MCF 10A (cell line): ENCODE measurements around the gene RPA4. TPM values are rescaled to one million over a fixed set of nuclear protein-coding genes. Genes with fewer than 3 reads are reported as not detected.

Source experiments
- BruUV-seq: library from RNA; stranded (reverse); fragments of 400-500 nt; replicated peaks from 2 replicates; lab custom pipeline; 2021; lab: Mats Ljungman, UMichigan
- CTCF ChIA-PET: fragments of 300-600 bp; sonication (Branson Sonifier 250); formaldehyde crosslinking; extraction: SDS; loops from one replicate; lab custom pipeline; 2021; ENCODE audit warnings: antibody characterized with exemption, inconsistent platforms; lab: Yijun Ruan, JAX
- POLR2A ChIA-PET: fragments of 300-600, 350-650 bp; sonication (Branson Sonifier 250); formaldehyde crosslinking; extraction: SDS; loops from one replicate; lab custom pipeline; 2020; ENCODE audit warnings: antibody characterized with exemption, inconsistent platforms; lab: Yijun Ruan, JAX
- DNase-seq: peaks from one replicate; pipeline ENCODE4 v3.0.0-alpha.2; 2018; ENCODE audit not compliant: unreplicated experiment
- H3K27ac Mint-ChIP-seq: one replicate; pipeline ENCODE4 v1.8.0; 2022; ENCODE audit warnings: mild to moderate bottlenecking, low read depth, mixed read lengths; ENCODE audit not compliant: unreplicated experiment
- H3K27me3 Mint-ChIP-seq: one replicate; pipeline ENCODE4 v1.8.0; 2022; ENCODE audit warnings: mixed read lengths; ENCODE audit not compliant: insufficient read depth, unreplicated experiment
- H3K36me3 Mint-ChIP-seq: one replicate; pipeline ENCODE4 v1.8.0; 2022; ENCODE audit warnings: mild to moderate bottlenecking, moderate library complexity, mixed read lengths; ENCODE audit not compliant: insufficient read depth, unreplicated experiment
- H3K4me1 Mint-ChIP-seq: one replicate; pipeline ENCODE4 v1.8.0; 2022; ENCODE audit warnings: mixed read lengths; ENCODE audit not compliant: insufficient read depth, unreplicated experiment
- H3K4me3 Mint-ChIP-seq: one replicate; pipeline ENCODE4 v1.8.0; 2022; ENCODE audit warnings: mild to moderate bottlenecking, moderate library complexity, mixed read lengths; ENCODE audit not compliant: unreplicated experiment
- H3K9me3 Mint-ChIP-seq: one replicate; pipeline ENCODE4 v1.8.0; 2022; ENCODE audit warnings: mixed read lengths; ENCODE audit not compliant: unreplicated experiment
- CTCF ChIP-seq: fragments of 200-600 bp; IDR thresholded peaks from one replicate; pipeline ENCODE4 v1.8.0; 2022; ENCODE audit warnings: antibody characterized with exemption, mild to moderate bottlenecking; ENCODE audit not compliant: unreplicated experiment
- intact Hi-C: fragments of 100-400 bp; cut with micrococcal nuclease; formaldehyde crosslinking; loops from 2 replicates; pipeline ENCODE4 v1.14.1; 2022
- total RNA-seq: library from RNA; stranded (reverse); gene quantifications from 2 replicates; pipeline ENCODE4 v1.2.3, GENCODE V29; 2022

Gene RPA4
- total RNA-seq, 1 experiment from 2014 or later: 1.4 TPM

DNA sequence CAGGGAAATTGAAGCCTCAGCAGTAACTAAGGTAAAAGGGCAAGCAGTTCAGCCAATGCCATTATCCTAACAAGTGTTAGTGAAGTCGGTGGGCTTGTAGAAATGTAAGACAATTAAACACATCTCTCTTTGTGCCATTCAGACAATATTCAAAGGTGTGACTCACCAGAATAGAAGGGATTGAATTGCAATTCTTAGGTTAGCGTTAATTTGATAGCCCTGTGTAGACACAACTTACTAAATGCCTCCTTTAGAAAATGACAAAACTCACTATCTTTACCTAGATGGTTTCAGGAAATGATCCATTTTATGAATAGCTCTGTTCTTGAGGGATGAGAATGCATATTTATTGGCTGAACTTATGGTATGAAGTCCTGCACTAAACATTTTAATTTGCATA lies 35.2 kb downstream of the RPA4 start:
- intact Hi-C loops: no loop called here
- ChIA-PET CTCF (no interaction called here), POLR2A (no interaction called here)
- H3K4me3 Mint-ChIP-seq: no peak overlapping the region
- no peaks in the 10 kb centered on the region for H3K9me3 Mint-ChIP-seq
- no peak for DNase-seq
- no TSS peak for BruUV-seq
- TF ChIP-seq CTCF: no peak
- no peak overlapping the region for H3K27ac Mint-ChIP-seq
- no peaks in the 10 kb centered on the region for H3K4me1 Mint-ChIP-seq
- H3K36me3 Mint-ChIP-seq: peaks cover 6% of the 10 kb centered on the region
- H3K27me3 Mint-ChIP-seq: peaks cover 18% of the 10 kb centered on the region

DNA sequence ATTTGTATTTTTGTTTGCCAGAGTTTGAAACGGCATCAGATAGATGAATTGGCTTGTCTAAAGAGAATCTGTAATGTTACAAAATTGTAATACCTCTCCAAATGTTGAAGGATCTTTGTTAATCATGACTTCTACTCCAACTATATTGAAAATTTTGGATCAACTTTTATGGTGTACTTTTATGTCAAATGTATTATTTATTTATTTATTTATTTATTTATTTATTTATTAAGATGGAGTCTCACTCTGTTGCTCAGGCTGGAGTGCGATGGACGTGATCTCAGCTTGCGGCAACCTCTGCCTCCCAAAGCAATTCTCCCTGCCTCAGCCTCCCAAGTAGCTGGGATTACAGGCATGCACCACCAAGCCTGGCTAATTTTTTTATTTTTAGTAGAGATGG lies 36.0 kb downstream of the RPA4 start:
- Mint-ChIP-seq H3K4me1 (no peaks in the 10 kb centered on the region), H3K4me3 (no peak overlapping the region), H3K9me3 (no peaks in the 10 kb centered on the region), H3K27ac (no peak overlapping the region), H3K27me3 (peaks cover 20% of the 10 kb centered on the region), H3K36me3 (peaks cover 6% of the 10 kb centered on the region)
- no peak for TF ChIP-seq CTCF
- CTCF ChIA-PET: no interaction called here
- intact Hi-C loops: no loop called here
- no peak for DNase-seq
- POLR2A ChIA-PET: no interaction called here
- no TSS peak for BruUV-seq

GRCh38 chrX:96924581-96924980 lies 40.9 kb downstream of the RPA4 start:
- no peaks in the 10 kb centered on the region for H3K4me1 Mint-ChIP-seq

GRCh38 chrX:96929036-96929435 lies 45.3 kb downstream of the RPA4 start:
- CTCF ChIA-PET: no interaction called here
- no TSS peak for BruUV-seq
- intact Hi-C loops: no loop called here
- Mint-ChIP-seq H3K27me3 (peaks cover 16% of the 10 kb centered on the region), H3K4me1 (no peaks in the 10 kb centered on the region), H3K4me3 (no peak overlapping the region), H3K9me3 (no peaks in the 10 kb centered on the region), H3K36me3 (no peaks in the 10 kb centered on the region), H3K27ac (no peak overlapping the region)
- TF ChIP-seq CTCF: no peak
- DNase-seq: no peak
- POLR2A ChIA-PET: no interaction called here

More at GRCh38 chrX:96924581-96924980, 40.9 kb downstream of the RPA4 start:
- Mint-ChIP-seq H3K4me3 (no peak overlapping the region), H3K27me3 (peaks cover 35% of the 10 kb centered on the region), H3K36me3 (peaks cover 6% of the 10 kb centered on the region), H3K27ac (no peak overlapping the region), H3K9me3 (no peaks in the 10 kb centered on the region)
- POLR2A ChIA-PET: interaction anchor here (1.4 kb wide), 1 partner anchor 13 kb away, joined by 6 read pairs; no protein-coding TSS in a partner anchor
- intact Hi-C loops: no loop called here
- BruUV-seq: no TSS peak
- no peak for TF ChIP-seq CTCF
- no peak for DNase-seq
- CTCF ChIA-PET: interaction anchor here (0.7 kb wide), 1 partner anchor 261 kb away, joined by 4 read pairs; no protein-coding TSS in a partner anchor

Other genes with a start within 250 kb of the RPA4 start
- gene DIAPH2, start 199.1 kb upstream of the RPA4 start, total RNA-seq: 15.0 and 17.6 TPM in 2 replicates